Ecto neural progenitor cell (in vitro differentiated cells): ENCODE data around the gene SLFNL1.
A peak's percentile ranks its signal among the peaks of the same experiment; 100 is the strongest.

Experiments
- DNase-seq: peaks from one replicate; pipeline ENCODE4 v3.0.0-alpha.2; 2018; ENCODE audit warnings: low spot score

Gene SLFNL1

DNA sequence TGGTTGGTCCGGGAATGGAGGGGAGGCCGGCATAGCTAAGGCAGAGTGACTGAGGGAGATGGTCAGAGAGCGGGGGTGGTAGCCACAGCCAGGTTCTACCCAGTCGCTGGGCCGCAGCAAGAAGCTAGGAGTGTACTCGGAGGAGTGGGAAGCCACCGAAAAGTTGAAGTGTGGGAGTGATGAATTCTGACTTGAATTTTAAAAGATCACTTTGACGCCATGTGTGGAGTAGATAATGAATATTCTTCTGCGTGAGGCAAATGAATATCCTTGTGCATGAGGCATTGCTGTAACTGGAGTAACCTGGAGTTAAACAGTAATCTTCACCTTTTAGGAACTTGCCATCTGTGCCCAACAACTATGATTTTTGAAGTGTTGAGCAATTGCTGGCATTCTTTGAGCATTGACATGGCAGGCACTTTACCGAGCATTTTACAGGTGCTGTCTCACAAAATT lies 35.2 kb downstream of the SLFNL1 start:
- no peak for DNase-seq

DNA sequence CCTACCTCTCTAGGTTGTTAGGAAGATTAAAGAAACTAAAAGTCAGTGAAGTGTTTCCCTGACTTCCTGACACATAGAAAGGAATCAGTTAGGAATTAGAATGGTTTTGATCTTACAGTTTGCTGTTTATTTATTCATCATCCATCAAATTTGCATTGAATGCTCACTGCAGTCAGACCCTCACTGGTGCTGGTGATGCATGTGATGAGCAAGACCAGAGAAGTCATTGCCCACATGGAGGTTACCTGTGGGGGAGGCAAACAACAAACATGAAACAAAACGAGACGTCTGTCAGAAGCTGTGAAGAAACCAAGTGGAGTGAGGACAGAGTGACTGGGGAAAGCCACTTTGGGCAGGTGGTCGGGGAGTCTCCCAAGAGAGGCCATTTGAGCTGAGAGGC lies 35.6 kb downstream of the SLFNL1 start:
- no peak for DNase-seq

- no peak for DNase-seq
Observed at GRCh38 chr1:40985161-40985560, 36.4 kb downstream of the SLFNL1 start.

- DNase-seq: no peak
Observed at GRCh38 chr1:40984531-40984930, 37.0 kb downstream of the SLFNL1 start.

- no peak for DNase-seq
Observed at GRCh38 chr1:40984066-40984465, 37.5 kb downstream of the SLFNL1 start.

DNA sequence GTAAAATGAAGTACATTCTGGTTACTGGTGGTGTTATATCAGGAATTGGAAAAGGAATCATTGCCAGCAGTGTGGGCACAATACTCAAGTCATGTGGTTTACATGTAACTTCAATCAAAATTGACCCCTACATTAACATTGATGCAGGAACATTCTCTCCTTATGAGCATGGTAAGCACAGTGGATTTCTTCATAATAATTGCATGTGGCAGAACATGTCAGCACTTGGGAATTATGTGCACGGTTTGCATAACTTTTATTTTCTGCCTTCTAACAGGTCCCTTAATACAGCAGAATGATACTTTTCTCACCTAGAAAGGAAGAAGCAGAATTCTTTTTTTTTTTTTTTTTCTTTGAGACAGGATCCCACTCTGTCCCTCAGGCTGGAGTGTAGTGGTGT lies 38.2 kb downstream of the SLFNL1 start:
- no peak for DNase-seq

DNA sequence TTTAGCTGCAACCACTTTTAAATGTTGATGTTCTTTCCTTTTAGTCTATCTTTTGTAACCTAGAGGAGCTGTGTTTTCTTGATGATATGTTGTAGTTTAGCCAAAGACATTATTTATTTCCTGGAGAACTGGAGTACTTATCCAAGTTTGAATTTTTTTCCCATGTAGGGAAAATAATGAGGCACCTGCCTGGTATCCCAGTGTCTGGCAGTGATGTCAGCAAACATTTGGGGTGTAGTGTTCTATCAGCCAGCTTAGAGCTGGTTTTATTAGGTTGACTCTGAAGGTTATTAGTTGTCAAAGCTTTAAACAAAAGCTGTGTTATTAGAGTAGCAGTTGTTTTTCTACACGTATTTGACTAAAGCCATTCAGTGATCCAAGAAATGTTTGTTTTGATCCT lies 38.8 kb downstream of the SLFNL1 start:
- no peak for DNase-seq

GRCh38 chr1:40981691-40982448 lies 39.7 kb downstream of the SLFNL1 start:
- no peak for DNase-seq

DNA sequence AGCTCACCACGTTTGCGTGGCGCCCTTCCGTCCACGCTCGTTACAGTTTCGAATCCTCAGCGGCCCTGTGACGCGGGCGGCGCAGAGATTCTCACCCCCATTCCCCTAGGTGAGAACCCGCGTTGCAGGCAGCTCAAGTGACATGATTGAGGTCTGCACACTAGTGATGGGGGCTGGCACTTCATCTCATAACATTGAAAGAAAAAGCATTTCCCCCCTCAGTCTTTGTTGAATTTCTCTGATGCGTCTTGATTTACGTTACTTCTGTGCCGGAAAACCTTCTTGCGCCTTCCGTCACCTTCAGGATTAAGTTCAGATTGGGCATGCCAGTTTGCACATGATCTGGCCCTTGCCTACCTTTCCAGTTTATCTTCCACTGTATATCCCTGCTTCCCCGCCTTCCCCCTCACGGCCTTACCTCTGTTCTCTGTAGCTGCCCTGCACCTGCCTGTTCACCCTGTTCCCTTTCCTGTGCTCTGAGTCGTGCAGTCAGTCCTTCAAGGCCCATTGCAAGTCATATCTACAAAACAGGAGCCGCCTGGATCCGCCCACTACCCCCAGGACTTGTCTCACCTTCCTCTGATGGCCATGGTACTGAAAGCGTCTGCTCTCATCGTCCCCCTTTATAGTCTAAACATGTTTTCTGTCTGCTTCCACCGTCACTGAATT lies 40.9 kb downstream of the SLFNL1 start:
- DNase-seq: peak; percentile 59

- no peak for DNase-seq
Observed at GRCh38 chr1:40980068-40980452, 41.5 kb downstream of the SLFNL1 start.

DNA sequence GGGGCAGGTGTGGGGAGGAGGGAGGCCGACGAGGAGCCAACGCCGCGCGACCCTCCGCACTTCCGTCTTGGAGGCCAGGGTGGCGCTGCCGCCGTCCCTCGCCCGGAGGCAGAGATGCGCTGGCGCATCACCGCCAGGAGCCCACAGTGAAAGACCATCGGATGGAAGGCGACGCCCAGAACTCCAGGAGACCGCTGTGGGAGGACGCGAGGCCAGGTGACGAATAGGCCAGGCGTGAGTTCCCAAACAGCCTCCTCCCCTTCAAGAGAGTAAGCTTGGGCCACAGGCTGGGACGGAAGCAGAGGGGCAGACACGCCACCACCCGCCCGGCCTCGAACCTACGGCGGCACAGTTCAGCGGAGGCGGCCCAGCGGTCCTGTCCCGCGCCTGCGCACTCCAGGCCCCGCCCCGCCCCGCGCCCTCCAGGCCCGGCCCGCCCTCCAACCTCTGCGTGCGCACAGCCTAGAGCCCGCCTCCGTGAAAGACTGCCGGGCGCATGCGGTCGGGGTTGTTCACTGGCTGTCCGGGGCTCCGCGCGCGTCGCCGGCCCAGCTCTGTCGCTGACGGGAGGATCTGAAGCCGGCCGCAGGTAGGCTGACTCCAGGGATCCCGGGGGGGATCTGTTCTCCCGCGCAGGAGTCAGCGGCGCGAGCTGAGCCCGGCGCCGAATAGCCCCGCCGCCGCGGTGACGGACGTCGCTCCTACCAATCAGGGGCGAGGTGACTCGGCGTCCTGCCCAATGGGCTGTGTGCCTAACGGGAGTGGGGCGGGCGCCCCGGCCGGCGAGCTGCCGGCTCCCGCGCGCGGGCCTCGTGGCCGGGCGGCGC lies 42.1 kb downstream of the SLFNL1 start, which contains the start of gene CTPS1:
CTPS1 (plus strand) TSS at position 456 of the 827 bp plus-strand sequence. CDS start 3,595 bp downstream, outside the sequence.
- peak; percentile 98 for DNase-seq

GRCh38 chr1:40978886-40979240 lies 42.7 kb downstream of the SLFNL1 start:
- DNase-seq: no peak

DNA sequence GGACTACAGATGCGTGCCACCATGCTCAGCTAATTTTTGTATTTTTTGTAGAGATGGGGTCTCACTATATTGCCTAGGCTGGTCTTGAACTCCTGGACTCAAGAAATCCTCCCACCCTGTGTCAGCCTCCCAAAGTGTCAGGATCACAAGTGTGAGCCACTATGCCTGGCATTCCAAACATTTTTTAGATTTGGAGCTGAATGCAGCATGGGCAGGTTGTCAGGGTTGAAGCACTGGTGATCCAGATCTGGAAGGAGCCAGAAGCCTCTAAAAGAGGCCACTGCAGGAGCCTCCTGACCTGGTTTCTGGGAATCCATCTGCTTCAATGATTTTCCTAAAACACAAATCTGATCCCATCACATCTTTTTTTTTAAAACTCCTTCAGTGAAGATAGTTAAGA lies 43.8 kb downstream of the SLFNL1 start:
- no peak for DNase-seq

DNA sequence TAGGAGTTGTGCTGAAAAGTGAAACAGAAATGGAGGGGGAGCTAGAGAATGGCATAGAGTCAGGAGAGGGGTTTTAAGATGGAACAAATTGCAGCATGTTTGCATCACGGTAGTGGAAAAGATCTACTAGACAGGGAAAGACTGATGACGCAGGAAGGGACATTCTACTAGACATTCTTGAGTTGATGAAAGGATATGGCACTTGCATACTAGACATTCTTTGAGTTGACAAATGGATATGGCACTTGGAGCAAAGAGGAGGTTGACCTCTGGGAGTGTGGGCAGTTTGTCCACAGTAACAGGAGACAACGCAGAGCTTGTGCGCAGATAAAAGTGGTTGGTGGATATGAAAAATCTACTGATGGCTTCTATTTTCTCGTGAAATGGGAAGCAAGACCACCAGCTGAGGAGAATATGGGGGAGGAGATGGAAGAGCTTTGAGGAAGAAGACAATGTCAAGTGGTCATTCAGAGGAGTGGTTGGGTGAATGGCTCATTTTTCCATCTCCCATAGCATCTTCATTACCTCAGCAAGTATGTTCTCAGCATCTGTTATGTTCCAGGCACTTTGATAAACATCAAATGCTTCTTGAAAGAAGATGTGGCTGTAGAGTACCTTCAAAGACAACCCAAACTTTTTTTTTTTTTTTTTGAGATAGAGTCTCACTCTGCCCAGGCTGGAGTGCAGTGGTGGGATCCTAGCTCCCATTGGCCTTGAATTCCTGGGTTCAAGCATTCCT lies 44.4 kb downstream of the SLFNL1 start:
- no peak for DNase-seq

DNA sequence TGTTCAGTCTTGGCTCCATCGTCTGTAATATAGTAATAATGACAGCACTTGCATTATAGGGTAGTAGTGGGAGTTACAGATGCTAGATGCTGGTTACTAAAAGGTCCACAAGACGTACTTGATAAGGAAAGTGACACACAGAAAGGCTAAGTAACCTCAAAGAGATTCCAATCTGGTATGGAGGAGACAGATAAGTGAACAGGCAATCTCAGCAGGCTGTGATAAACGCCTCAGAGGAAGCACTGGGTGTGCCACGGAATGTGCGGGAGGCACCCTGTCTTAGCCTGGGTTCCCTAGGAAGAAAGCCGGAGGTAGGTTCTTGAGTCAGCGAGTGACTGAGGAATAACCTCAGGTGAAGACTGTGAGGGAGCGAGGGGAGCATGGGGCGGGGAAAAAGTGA lies 46.6 kb downstream of the SLFNL1 start:
- no peak for DNase-seq

DNA sequence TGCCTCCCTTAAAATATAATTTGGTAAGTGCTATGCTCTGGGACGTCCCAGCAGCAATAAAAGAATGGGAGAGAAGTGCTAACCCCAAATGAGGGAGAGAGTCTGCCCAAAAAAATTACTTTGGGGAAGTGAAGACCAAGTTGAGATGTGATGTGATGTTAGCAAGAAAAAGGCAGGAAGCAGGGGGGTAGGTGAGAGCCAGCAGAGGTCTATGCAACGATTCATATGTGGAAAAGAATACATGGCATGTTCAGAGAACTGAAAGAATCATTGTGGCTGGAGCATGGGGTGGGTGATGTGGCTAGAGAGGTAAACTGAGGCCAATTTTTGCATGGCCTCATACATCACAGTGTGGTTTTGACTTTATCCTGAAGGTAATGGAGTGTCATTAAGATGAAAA lies 47.6 kb downstream of the SLFNL1 start:
- DNase-seq: no peak

- DNase-seq: no peak
Observed at GRCh38 chr1:40971966-40972365, 49.6 kb downstream of the SLFNL1 start.

GRCh38 chr1:40969445-40969844 lies 52.1 kb downstream of the SLFNL1 start:
- no peak for DNase-seq

DNA sequence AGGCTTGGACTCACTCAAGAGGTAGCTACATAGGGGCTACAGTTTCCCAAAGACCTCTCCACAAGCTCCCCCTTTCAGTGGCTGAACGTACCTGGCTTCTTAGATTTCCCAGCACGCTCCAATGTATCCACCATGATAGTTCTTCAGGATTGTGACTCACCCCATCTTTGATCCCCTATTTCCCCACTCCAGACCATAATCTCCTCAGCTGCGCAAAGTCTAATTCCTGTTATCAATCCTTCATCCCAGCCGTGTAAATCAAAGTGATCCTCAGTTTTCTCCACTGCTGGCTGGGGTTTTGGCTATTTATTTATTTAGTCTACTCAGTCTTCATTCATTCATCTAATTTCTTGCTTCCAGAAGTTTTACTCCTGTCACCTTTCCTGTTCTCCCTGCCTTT lies 55.1 kb downstream of the SLFNL1 start:
- no peak for DNase-seq
